Stimulated activated CD4-positive, alpha-beta T cell treated with anti-CD3 and anti-CD28 coated beads, Interleukin-4, amount 100 ng/mL, for 4 hours (primary cell): Measurements from ENCODE around the gene SRPX2.

ENCODE experiments used
- DNase-seq, 2 experiments: peaks; one replicate each; pipeline ENCODE4 v3.0.0-alpha.2; 2020

The SRPX2 gene

DNA sequence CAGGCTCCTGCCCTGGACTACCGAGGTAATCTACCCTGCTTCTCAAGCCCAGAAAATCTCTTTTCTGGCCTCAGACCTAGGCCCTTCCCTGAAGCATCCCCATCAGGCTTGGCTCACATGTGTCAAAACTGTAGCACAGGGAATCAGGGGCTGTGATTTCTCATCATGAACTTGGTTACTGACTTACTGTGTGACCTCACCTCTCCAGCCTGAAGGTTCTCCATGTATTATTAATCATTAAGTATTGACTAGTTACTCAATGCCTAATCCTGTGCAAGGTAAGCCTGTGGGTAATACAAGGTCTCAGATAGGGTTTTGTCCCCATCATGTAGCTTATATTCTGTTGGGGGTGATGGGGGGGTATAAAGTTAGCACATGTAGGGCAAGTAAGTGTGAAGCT, 6.8 kb downstream of the SRPX2 start:
- DNase-seq: no peak

DNA sequence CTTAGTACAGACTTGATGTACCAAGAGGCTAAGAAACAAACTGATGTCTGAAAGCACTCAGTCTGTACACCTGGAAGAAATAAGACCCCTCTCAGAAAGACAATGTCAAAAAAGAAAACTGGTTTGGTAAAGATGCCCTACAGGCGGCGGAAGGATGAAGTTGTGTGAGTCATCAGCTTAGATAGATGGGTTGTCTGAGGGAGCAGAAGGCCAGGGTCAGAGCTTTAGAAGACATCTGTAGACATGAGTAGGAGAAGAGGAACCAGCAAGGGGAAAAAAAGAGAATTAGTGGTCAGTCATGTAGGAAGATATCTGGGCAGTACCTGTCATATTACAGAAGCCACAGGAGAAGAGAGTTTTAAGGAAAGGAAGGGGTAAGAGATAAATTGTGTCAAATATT, 8.3 kb downstream of the SRPX2 start:
- no peak for DNase-seq

DNA sequence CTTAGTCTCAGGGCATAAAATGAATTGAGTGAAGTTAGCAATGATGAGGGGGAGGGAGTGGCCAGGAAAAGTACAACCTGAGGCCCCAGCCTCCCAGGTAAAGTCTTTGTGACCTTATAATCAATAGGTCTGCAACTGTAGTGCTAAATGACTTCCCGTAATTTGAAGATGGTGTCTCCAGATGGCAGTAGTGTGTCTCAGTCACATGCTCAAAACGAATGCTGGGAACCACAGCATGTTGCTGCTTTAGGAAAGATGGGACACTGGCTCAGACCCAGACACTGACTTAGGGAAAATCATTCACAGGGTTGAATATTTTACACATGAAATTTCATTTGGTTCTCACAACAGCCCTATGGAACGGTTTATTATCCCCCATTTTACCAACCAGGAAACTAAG, 10.3 kb downstream of the SRPX2 start:
- no peak for DNase-seq

DNA sequence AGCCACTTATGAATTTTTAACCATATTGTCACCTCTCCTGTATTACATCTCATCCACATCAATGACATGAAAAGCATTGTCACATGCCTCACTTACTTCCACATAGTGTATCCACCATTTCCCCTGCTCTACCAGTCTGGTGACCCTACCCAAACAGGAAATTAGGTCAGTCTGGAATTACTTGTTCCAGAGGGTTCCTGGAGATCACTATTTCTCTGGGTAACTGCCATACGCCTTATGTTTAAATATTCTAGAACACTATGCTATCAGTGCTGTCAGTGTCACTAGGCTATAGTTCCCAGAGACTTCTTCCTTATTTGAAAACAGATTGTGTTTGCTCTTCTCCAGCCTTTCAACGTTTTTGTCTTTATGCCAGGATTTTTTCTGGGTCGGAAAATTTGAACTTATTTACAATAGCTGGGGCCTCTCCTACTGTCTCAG, 15.0 kb downstream of the SRPX2 start:
- no peak for DNase-seq

DNA sequence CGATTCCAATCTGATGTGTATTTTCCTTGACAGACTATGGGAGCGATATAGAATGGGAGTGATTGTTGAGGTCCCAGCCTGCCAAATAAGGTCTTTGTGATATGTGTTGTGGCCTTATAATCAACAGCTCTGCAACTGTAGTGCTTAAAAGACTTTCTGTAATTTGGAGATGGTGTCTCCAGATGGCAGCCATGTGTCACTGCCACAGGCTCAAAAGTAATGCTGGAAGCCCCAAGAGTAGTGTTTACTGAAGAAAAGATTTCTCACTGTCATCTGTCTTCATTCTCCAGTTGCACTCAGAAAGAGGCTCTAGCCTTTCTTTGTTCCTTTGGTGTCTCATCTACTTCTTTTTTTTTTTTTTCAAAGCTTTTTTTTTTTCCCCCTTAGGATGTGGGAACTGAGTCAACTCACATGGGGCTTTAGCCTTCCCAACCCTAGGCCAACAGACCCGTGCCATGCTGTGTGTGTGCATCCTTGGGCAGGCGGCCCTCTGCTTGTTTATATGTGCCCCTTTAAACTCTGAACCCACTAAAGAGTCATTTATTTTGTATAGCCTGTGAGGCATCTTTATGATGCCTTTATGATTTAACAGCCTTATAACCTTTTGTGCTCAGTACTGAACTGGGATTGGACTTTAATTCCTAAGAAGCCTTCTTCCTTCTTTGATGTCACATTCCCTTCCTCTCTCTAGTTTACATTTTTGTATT, 15.6 kb downstream of the SRPX2 start:
- no peak for DNase-seq

DNA sequence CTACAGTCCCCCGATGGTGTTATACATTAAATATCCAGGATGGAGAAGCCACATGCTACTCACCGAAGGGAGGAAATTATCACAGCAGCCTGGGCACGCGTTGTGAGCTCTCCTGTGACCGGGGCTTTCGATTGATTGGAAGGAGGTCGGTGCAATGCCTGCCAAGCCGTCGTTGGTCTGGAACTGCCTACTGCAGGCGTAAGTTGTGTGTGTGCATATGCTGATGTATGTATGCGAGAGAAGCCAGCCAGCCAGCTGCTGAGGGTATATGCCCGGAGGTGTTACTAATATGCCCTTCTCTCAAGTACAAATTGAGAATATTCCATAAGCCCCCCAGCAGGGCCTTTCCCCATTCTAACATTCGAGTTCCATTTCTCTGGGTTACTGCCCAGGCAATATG, 18.2 kb downstream of the SRPX2 start:
- DNase-seq: no peak

DNA sequence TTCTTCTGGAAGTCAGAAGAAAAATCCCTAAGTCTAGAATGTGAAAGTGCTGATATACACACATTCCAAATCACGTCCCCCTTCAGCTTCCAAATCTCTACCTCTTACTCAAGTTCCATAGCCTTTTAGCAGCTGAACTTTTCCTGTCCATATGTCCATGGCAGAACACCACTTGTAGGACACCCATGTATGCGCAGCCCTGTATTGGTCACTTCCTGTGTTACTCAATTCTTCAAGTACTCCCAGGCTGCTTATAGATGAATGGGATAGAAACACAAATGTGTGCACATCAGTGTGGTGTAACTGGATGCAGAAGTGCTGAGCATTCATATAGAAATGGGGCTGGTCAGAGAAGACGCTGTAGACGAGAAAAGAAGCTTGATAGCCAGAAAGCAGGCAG, 18.8 kb downstream of the SRPX2 start:
- DNase-seq: no peak

DNA sequence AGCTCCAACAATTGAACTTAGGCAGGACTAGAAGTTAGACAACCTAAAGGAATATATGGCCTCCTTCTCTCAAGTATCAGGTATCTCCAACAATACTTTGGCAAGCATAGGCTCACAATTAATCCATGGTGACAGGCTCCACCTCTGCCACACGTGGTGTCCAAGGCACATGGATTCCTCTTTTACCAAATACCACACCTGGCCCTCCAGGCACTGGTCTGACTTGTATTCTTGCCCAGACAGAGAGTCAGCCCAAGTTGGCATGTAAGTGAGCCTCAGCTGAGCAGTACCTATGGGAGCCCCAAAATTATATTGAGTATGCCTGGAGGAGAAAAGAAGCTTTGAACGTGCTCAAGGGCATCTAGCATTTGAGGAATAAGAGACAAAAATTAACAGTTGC, 19.6 kb downstream of the SRPX2 start:
- DNase-seq: no peak

DNA sequence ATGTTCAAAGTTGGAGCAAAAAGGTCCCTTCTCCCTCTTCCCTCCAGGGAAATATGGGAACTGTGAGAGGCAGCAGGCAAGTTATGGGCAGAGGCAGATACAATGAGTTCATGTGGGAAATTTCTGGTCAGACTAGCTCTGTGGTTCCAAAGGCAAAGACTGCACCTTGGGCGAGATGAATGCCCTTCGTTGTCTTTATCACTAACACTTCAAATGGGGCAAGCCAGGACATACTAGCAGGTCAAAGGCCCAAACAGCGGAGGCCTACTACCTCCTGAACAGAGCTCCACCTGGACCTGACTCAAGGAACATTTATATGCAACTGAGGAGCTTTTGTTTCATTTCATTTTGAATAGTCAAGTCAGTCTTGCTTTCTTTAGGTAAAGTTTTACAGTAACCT, 29.0 kb downstream of the SRPX2 start:
- no peak for DNase-seq

DNA sequence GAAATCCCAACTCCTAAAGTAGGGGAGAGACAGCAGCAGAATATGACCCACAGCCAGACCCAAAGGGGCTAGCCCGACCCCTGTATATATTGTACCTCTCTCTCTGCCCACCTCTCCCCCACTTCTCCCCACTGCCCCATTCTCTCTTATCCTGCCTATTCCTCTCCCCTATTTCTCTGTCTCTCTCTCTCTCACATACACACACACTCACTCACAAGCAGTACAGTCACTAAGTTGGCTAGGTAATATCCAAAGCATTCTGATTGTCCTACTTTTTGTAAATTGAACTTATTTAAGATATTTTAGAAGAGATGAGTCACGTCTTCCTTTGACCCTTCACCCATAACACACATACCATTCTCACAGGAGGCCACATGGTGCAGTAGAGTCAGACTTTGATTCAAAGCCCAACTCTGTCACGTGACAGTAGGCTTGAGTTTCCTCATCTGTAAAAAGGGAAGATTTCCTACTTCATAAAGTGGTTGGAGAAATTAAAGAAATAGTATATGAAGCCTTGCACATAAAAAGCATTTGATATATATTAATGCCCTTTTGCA, 29.5 kb downstream of the SRPX2 start:
- no peak for DNase-seq

DNA sequence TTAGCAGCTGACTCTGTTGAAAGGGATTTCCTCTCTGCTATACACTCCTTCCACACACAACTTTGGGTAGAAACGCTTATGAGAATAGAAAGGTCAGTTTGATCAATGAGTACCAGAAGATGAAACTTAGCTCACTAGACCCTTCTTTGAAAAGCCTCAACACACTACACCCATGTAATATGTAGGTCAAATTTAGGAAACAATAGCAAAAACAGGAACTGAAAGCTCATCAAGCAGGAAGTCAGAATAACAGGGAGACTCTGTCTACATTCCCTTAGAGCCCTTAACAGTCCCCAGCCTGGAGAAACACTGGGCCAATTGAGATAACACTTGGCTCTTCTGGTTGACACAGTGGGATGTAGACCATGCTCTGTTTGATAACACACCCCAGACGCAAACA, 30.7 kb downstream of the SRPX2 start:
- DNase-seq: no peak

DNA sequence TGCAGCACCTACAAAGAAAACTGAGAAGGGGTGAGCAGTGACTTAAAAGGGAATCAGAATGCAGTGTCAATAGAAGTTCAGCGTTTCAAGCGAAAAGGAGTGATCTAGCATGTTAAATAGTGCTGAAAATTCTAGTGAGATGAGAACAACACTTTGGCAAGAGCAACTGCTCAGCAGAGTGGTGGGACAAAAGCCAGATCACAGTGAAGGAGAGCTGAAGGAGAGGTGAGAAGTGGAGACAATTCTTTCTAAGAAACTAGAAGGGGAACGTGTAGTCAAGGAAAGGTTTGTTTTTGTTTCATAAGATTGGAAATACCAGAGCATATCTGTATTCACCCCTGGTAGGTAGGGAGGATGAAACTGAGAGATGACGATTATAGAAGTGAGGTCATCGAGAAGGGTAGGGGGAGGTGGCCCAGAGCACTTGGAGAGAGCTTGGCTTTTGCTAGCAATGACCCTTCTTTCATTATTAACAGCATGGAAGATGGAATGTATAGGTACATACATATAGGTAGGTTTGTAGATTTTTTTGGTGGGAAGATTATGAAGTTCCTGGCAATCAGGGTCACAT, 33.7 kb downstream of the SRPX2 start:
- no peak for DNase-seq

DNA sequence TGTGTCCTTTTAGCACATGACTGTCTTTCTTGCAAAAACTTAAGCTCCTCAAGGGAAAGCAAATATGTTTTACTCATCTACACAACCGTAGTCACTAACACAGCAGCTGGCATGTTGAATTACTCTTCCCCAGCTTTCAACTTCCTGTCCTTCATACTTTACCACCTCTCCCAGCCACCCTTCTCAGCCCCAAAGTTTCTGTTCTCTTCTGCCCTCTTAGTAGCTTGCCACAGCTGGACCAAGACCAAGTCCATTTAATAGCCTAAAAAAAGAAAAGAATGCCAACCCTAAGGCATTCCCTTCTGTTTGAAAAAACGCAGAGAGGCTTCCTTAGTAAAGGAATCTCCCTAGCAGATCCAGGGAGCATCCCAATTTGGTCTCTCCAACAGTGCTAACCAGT, 36.8 kb downstream of the SRPX2 start:
- DNase-seq: no peak

DNA sequence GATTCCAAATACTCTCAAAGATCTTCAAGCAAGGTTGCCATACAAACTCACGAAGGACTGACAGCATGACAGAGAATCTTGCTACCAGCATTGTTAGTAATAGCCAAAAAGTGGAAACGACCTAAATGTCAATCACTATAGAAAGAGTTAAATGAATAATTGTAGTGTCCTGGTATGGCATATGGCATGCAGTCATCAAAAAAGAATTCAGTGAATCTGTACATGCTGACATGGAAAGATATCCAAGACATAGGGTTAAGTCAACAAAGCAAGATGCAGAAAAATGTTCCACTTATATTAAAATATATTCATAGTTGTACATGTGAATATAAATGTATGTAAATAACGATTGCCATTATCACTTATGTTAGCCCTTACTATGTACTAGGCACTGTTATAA, 37.6 kb downstream of the SRPX2 start:
- no peak for DNase-seq

DNA sequence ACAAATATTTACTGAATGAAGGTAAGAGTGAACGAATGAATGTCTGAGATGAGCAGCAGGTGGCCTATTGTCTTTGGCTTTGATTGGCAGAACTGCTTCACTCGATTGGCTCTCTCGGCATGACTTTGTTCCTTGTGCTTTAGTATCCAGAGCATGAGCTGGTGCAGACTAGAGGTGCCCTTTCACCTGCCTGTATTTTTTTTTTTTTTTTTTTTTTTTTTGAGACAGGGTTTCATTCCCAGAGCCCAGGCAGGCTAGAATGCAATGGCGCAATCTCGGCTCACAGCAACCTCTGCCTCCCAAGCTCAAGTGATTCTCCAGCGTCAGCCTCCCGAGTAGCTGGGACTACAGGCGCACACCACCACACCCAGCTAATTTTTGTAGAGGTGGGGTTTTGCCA, 38.9 kb downstream of the SRPX2 start:
- no peak for DNase-seq

DNA sequence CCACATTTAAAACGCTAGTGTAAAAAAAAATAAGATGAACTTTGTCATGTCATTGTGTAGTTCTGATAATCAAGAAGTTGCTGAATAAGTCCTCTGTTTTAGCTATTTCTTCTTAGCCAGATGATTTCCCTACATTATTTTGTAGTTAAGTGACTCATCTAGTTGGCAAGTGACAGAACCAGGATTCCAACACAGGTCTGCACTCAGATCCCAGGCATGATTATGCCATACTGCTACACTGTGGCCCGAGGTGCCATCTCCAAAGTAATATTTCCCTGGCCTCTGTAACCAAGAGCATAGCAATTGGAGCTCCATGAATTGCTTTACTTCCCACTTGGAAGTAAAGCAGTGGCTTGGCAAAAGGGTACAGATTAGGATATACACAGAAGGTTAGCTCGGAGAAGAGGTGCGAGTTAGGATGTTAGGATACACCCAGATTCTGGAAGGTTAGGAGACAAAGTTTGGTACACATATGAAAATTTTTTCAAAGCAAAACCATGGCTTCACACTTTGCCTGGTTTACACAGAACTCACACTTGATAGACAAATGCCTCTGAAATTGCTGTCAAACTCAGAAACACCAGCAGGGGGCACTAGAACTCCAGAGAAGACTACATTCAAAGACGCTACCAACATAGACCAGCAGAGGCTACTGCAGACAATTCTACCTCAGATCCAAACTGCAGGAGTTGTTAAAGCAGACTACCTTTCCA, 41.4 kb downstream of the SRPX2 start:
- DNase-seq: peak; percentile 38 to 47

DNA sequence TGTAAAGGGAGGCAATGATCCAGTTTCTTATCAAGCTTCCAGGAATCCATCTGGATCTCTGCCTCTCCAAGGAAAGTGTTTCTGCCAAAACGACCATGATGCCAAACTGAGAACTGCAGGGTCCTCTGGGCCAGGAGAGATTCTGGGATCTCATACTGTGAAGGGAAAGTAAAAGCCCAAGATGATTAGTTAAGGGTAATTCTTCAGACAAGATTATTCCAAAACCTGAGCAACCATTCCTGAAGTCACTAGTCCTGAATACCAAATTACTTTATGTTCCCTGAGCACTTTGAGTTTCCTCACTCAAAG, 42.0 kb downstream of the SRPX2 start:
- no peak for DNase-seq

DNA sequence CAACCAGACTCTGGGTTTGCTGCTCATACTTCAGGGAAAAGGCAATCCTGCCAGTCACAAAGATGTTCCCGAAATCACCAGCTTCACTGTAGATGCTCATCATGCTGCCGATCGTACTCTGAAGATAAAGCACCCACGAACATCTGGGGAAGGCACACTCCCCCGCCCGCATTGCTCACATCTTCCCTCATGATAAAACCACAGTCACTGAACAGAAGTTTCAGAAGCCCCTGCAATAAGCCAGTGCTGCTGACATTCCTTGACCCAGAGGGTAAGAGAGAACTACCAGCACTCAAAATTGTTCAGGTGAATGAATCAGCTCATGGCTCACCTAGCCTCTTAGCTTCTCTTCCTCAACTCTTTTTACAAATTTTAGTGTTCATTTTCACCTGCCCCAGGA, 43.1 kb downstream of the SRPX2 start:
- peak; percentile 0 to 30 for DNase-seq

DNA sequence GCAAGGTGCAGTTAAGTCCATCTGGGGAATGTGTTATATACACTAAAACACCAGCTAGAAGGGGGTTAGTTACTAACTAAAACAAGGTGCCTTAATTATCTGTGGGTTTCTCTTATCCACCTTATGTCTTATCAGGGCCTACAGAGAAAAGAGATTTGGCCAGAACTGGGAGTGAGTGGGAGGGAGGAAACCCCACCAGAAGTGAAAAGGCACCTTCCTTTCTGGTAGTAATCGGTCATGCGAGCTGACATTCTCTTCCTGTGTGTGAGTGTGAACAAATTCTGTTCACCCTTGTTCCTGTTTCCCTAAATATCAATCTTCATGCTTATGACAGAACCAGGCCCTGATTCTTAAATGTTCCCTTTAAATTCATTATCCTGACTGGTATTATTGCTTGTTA, 43.5 kb downstream of the SRPX2 start:
- DNase-seq: no peak

DNA sequence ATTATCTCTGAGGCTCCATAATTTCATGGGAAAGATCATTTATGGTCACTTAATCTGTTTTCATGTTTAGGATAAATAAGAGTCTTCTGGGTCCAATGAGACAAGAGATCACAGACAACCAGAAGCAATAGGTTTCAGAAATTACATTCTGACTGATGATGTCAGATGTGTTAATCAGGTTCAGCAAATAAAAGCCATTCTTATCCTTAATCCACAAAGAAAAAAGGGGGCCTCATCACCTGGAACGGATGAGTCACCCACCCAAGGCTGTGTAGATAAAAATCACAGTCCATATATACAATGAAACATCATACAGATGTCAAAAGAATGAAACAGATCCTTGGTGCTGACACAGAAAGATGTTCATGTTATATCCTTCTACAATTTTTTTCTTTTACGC, 51.3 kb downstream of the SRPX2 start:
- no peak for DNase-seq

DNA sequence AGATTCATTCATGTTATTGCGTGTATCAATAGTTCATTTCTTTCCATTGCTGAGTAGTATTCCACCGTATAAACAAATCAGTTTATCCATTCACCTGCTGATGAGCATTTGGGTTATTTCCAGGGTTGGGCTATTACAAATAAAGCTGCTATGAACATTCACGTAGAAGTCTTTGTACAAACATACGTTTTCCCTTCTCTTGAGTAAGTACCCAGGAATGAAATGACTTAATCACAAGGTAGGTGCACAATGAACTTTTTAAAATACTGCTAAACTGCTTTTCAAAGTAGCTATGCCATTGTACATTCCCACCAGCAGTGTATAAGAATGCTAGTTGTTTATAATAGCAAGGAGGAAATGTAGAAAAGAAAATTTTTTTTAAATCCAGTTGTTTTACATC, 52.0 kb downstream of the SRPX2 start:
- no peak for DNase-seq

DNA sequence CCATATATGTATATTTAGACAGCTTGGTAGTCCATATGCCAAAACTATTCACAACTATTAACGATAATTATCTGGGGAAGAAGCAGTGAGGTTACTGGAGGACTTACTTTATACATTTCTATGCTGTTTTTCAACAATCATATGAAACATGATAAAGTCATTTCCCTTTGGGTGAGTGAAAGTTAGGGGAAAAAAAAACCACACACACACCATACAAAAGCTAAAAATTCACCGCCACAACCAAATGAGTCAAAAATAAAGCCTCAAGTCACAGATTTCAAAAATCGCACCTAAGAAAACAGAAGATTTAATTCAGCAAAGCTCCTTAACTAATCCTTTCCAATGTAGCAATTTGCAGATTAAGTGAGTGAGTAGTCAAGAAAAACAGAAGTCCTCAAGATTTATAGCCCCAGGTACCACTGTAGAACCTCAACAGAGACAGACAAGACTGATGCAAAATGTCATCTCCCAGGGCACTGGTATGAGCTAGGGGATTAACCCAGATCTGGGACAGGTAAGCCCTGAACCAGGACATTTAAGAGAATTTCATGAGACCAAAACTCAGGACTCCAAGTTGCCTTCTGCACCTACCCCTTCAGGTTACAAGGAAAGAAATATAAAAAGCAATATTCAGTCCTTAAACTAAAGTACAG, 52.8 kb downstream of the SRPX2 start:
- DNase-seq: no peak

DNA sequence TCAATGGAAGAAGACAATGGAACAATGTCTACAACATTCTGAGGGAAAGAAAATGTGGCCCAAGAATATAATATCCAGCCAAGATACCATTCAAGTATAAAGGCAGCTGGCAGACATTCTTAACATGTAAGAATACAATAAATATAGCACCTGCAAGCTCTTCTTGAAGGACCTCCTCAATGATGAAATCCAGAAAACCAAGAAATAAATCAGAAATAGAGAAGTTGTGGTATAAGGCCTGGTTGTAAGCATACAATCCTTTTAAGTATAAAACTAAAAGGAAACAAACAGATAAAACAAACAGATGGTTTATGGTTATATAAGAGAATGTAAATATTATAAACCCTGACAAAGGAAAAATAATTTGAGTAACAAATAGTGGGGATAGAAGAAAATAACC, 54.6 kb downstream of the SRPX2 start:
- DNase-seq: no peak

DNA sequence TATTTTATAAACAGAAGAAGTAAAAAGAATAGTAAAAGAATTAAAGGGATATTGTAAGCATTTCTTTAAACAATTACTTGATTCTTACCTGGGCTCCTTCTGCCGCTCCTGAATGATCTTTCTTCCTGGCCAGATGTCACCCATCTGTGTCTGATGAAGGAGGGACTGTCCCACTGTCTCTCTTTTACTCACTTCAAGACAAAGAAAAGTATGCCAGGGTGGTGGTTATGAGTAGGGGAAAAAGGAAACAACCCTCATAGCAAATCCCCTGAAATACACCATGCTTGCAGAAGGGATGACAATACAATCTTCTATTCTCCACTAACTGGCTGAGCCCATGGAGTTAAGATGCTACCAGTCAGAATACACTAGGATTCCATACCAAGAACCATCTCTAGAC, 56.8 kb downstream of the SRPX2 start:
- no peak for DNase-seq
